Posterior cingulate gyrus (tissue), 11 donors: ENCODE results near the gene PSMC5.
"Not testable (repeated sequence)": the region's sequence is repeated elsewhere in the genome, so short reads cannot be mapped to it uniquely, and the experiment has no call there.

Experiments
- DNase-seq, 10 donors: peaks; one replicate each; pipeline versions ENCODE4 v3.0.0 to v3.0.0-alpha.2; 2020 to 2021; ENCODE audit warnings: mixed read lengths in 3 of 10
- intact Hi-C: fragments of 100-400 bp; cut with DNase I; formaldehyde crosslinking; loops from one replicate; pipeline ENCODE4 v1.15.1; 2023

The PSMC5 gene

GRCh38 chr17:63827002-63827800, at the start of gene PSMC5, which contains the start of gene FTSJ3:
Gene PSMC5, plus strand, starts transcription at chr17:63827431. Its CDS starts 60 bp downstream, at chr17:63827491.
Gene FTSJ3, minus strand, starts transcription at chr17:63827663. Its CDS starts 761 bp downstream, at chr17:63826902.
- intact Hi-C loops = loop anchor here (1.0 to 2.0 kb wide), 2 partner anchors 16 to 53 kb away; partner anchors contain the start of genes DDX42 and SMARCD2
- DNase-seq = peak; percentile 95 to 100 (median 97)

- no peak for DNase-seq
- intact Hi-C loops = no loop called here
Observed at GRCh38 chr17:63780507-63780906, 46.7 kb upstream of the PSMC5 start.

- no peak for DNase-seq
- intact Hi-C loops = no loop called here
Observed at GRCh38 chr17:63780928-63781327, 46.3 kb upstream of the PSMC5 start.

- DNase-seq = no peak
- intact Hi-C loops = no loop called here
Observed at GRCh38 chr17:63783522-63783921, 43.7 kb upstream of the PSMC5 start.

GRCh38 chr17:63785556-63785955, 41.7 kb upstream of the PSMC5 start:
- intact Hi-C loops = no loop called here
- DNase-seq = no peak

GRCh38 chr17:63786117-63786516, 41.1 kb upstream of the PSMC5 start:
- intact Hi-C loops = no loop called here
- no peak for DNase-seq

- no peak for DNase-seq
- intact Hi-C loops = no loop called here
Observed at GRCh38 chr17:63786971-63787711, 40.1 kb upstream of the PSMC5 start.

GRCh38 chr17:63790057-63790456, 37.2 kb upstream of the PSMC5 start:
- intact Hi-C loops = no loop called here
- no peak for DNase-seq

- intact Hi-C loops = no loop called here
- no peak for DNase-seq
Observed at GRCh38 chr17:63792055-63792729, 35.0 kb upstream of the PSMC5 start.

- DNase-seq = peak in 2 of 10 donors; percentile 73 to 82
- intact Hi-C loops = not testable (repeated sequence)
Observed at GRCh38 chr17:63796375-63796774, 30.9 kb upstream of the PSMC5 start.

GRCh38 chr17:63798572-63799106, 28.6 kb upstream of the PSMC5 start:
- intact Hi-C loops = no loop called here
- peak in 1 of 10 donors; percentile 63 for DNase-seq

- no peak for DNase-seq
- intact Hi-C loops = no loop called here
Observed at GRCh38 chr17:63800783-63801182, 26.4 kb upstream of the PSMC5 start.

- intact Hi-C loops = no loop called here
- DNase-seq = no peak
Observed at GRCh38 chr17:63804328-63804727, 22.9 kb upstream of the PSMC5 start.

GRCh38 chr17:63805591-63805990, 21.6 kb upstream of the PSMC5 start:
- intact Hi-C loops = no loop called here
- no peak for DNase-seq

- intact Hi-C loops = no loop called here
Observed at GRCh38 chr17:63809970-63810369, 17.3 kb upstream of the PSMC5 start.

GRCh38 chr17:63816123-63816522, 11.1 kb upstream of the PSMC5 start:
- intact Hi-C loops = no loop called here
- no peak for DNase-seq

More at GRCh38 chr17:63809970-63810369, 17.3 kb upstream of the PSMC5 start:
- no peak for DNase-seq

GRCh38 chr17:63816669-63817068, 10.6 kb upstream of the PSMC5 start:
- no peak for DNase-seq
- intact Hi-C loops = no loop called here

- peak in 1 of 10 donors; percentile 51 for DNase-seq
- intact Hi-C loops = no loop called here
Observed at GRCh38 chr17:63817736-63818385, 9.4 kb upstream of the PSMC5 start.

GRCh38 chr17:63819131-63819530, 8.1 kb upstream of the PSMC5 start:
- intact Hi-C loops = no loop called here

More at GRCh38 chr17:63819131-63819530, 8.1 kb upstream of the PSMC5 start:
- DNase-seq = no peak
